Suppressor macrophage treated with lipopolysaccharide for 4 hours (primary cell): ENCODE measurements around the gene GBE1.
"Not testable (repeated sequence)": the region's sequence is repeated elsewhere in the genome, so short reads cannot be mapped to it uniquely, and the experiment has no call there.

Experiments
- DNase-seq: peaks from one replicate; pipeline ENCODE4 v3.0.0-alpha.2; 2020

GBE1 gene

DNA sequence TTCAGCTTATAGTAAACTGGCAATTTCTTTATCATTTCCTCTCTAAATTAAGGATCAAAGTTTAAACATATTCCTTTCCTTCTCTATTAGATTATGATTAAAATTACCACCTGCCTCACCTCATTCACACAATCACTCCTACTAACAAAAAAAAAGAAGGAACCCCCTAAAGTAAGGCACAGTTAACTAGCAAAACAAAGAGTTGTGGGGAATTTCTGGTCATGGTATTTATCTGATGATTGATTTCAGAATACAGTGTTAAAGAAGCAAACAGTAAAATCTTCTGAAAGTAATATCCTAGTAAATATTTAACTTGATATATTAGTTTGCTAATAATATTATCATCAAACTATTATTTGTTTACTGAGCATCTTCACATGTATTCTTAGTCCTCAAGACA, 8.8 kb downstream of the GBE1 start:
- no peak for DNase-seq

DNA sequence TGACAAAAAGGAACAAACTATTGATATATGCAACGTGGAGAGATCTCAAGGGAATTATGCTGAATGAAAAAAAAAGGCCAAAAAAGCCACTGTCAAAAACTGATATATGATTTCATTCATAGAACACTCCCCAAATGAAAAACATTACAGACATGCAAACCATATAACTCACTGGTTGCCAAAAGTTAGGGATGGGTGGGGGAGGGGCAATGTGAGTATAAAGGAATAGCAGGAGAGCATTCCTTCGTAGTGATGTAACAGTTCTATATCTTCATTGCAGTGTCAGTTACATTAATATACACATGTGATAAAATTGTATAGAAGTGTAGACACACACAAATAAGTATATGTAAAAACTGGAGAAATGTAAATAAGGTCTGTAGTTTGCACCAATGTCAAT, 12.2 kb downstream of the GBE1 start:
- no peak for DNase-seq

DNA sequence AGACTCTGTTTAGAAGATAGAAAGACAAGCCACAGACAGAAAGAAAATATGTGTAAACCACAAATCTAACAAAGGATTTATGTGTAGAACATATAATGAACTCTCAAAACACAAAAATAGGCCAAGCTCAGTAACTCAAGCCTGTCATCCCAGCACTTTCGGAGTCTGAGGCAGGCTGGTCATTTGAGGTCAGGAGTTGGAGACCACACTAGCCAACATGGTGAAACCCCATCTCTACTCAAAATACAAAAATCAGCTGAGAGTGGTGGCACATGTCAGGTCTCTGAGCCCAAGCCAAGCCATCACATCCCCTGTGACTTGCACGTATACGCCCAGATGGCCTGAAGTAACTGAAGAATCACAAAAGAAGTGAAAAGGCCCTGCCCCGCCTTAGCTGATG, 14.2 kb downstream of the GBE1 start:
- not testable (repeated sequence) for DNase-seq

- DNase-seq: peak; percentile 11
These were observed 17.1 kb downstream of the GBE1 start for GRCh38 chr3:81744366-81744765.

- peak; percentile 63 for DNase-seq
These were observed 18.1 kb downstream of the GBE1 start for GRCh38 chr3:81743096-81744025.

- no peak for DNase-seq
These were observed 18.9 kb downstream of the GBE1 start for GRCh38 chr3:81742581-81742980.

DNA sequence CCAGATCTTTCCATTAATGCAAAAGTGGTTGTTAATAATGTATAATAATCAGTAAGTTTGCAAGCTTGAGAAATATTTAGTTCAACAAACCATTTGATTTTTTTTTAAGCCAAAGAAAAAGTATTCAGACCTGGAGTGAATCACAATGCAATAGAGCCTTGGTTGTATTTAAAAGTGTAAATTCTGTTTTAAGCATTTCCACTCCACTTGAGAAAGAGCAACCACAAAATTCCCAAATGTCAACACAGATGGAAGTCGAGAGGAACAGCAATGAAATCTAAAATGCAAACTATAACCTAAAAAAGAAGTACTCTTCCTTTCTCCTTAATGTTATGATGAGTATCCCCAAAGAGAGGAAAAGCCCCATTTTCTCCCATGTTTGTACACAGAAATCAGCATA, 20.2 kb downstream of the GBE1 start:
- DNase-seq: peak; percentile 24

GRCh38 chr3:81740731-81741130, 20.7 kb downstream of the GBE1 start:
- no peak for DNase-seq

GRCh38 chr3:81735334-81735733, 26.1 kb downstream of the GBE1 start:
- no peak for DNase-seq

GRCh38 chr3:81734742-81735141, 26.7 kb downstream of the GBE1 start:
- no peak for DNase-seq

- DNase-seq: no peak
These were observed 28.8 kb downstream of the GBE1 start for GRCh38 chr3:81732642-81733041.

DNA sequence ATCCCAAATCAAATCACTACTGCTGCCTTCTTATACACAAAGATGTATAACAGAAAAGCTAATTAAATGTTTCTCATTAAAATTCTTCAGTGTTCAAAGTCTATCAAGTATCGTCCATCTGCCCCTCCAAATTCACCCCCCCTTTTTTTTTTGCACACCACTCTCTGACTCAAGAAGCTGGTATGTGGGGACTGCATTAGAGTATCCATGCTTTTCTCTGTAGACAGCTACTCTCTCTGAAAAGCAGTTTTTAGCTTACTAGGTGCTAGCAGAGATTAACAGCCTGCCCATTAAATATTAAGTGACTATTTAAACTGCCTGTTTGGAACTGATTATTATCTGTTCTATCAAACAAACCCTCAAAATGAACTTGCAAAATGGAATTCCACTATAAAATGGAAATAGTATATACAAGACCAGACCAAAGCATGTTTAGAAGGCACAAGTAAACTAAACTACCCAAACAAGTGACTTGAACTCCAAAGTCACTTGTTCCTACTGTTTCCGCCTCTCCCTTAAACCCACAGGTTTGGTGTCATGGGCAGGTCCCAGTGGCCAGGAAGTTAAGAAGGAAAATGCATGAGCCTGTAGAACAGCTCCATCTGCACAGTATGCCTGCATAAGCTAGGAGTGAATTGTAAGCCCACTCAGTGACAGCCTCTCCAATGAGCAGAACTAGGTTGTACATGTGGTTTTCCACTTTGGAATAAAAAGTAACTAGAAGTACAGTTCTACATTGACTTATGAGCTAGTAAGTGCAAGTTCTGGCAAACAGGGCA, 32.5 kb downstream of the GBE1 start:
- DNase-seq: no peak

DNA sequence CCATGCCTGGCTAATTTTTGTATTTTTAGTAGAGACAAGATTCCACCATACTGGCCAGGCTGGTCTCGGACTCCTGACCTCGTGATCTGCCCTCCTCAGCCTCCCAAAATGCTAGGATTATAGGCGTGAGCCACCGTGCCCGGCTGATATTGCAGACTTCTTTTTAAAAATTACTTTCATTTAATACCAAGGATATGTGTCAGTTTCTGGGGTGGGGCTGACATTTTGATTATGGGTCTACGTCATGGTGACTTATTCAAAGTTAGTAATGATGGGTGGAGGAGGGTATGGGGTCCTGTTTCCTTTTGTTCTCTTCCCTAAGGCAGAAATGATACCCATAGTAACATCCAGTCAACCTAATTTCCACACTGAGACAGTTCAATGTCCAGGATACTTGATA, 34.7 kb downstream of the GBE1 start:
- DNase-seq: no peak

- DNase-seq: no peak
These were observed 35.3 kb downstream of the GBE1 start for GRCh38 chr3:81726132-81726531.

DNA sequence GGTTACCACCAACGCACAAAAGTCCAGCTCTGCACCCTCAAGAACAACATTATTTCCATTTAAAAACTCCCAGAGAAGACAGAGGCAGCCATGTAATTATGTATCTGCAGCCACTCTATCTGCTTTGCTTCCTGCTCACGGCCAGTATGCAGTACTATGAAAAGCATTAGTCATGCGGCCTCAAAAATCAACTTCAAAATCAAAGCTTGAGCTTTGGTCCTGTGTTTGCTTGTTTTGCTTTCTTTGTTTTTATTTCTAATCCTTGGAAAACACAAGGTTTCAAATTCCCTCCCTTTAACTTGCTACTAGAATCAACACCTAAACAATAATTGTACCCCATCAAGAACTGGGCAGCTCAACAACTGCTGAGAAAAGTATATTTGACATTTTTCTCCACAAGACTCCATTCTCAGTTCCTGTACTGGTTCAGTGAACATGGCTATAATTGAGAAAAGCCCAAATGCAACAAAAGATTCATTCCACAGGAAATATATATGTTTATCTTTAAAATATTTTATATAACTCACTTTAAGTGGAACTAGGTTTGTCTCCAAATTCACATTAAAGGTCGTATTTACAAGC, 37.6 kb downstream of the GBE1 start:
- no peak for DNase-seq

- DNase-seq: no peak
These were observed 43.1 kb downstream of the GBE1 start for GRCh38 chr3:81718311-81718710.

- DNase-seq: peak; percentile 4
These were observed 44.5 kb downstream of the GBE1 start for GRCh38 chr3:81716870-81717509.

- DNase-seq: no peak
These were observed 48.4 kb downstream of the GBE1 start for GRCh38 chr3:81713031-81713430.

- no peak for DNase-seq
These were observed 51.8 kb downstream of the GBE1 start for GRCh38 chr3:81709606-81710005.

DNA sequence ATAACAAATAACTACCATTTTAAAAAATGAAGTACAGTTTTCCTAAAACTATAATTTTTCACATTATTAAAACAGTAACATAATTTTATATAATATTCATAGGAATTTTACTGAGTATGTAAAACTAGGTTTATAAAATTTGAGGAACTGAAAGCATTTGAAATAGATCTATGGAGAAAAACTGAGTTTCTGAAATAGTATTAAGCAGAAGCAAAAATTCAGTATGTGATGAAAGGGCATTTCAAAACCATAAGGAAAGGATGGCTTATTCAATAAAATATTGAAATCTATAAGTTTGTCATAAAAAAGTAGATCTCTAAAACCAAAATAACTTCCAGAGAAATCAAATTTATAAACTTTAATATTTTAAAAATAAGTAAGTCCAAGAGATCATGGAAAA, 53.4 kb downstream of the GBE1 start:
- peak; percentile 19 for DNase-seq

DNA sequence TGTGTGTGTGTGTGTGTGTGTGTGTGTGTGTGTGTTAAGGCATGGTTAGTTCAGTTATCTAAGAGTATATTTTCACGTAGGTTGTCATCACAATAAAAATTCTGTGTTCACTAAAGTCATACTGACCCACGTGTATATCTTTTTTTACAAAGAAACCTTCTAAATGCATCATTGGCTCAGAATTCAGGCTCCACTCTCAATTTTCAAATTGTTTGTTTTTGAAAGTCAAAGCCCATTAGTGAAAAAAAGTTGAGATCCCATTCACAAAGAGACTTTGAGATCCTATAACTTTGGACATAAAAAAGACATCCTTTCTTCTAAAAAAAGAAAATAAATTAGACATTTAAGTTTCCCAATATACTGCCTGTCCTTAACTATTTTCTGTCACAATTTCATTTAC, 59.3 kb downstream of the GBE1 start:
- DNase-seq: no peak

DNA sequence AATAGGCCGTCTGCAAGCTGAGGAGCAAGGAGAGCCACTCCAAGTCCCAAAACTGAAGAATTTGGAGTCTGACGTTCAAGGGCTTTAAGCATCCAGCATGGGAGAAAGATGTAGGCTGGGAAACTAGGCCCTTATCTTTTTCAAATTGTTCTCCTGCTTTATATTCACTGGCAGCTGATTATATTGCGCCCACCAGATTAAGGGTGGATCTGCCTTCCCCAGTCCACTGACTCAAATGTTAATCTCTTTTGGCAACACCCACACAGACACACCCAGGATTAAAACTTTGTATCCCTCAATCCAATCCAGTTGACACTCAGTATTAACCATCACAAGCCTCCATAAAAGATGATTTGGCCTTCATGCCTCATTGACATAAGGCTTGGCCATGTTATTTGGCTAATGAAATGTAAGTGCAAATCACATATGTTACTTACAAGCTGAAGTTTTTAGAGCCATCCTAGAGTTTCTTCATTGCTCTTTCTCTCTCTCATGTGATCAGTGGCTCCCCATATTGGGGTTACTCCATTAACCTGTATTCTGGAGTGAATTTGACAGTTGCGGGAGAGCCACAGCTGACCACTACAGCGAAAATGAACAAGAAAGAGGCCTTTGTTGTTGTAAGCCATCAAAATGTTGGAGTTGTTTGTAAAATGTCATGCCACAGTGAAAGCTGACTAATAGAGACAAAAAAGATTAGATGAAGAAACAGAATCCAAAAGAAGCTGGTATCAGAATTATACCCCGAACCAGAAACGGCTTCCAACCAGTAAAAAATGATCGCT, 61.7 kb downstream of the GBE1 start:
- no peak for DNase-seq
